Ovary (tissue), 3 donors: Measurements from ENCODE around the gene MIEF1.

Experiments
- CTCF ChIP-seq, 3 donors: fragments of 450-650 bp in 2 of 3; fragments of 200-600 bp in 1 of 3; IDR thresholded peaks; one replicate each; pipeline versions ENCODE4 v1.5.1 to v1.8.0; 2016 to 2022; ENCODE audit warnings: antibody characterized with exemption in 3 of 3, mild to moderate bottlenecking in 1 of 3
- EP300 ChIP-seq: sonication (generic); formaldehyde crosslinking; IDR thresholded peaks from one replicate; pipeline ENCODE4 v1.6.1; 2017; ENCODE audit warnings: antibody characterized with exemption
- POLR2A ChIP-seq: fragments of 450-650 bp; IDR thresholded peaks from one replicate; pipeline ENCODE4 v1.6.1; 2017; ENCODE audit warnings: antibody characterized with exemption, mild to moderate bottlenecking, moderate library complexity
- donor health status: DM: no; HTN: no; CAD: no.

GRCh38 chr22:39500101-39500500 lies 2.0 kb upstream of the MIEF1 start:
- TF ChIP-seq EP300 = no peak
- TF ChIP-seq CTCF (IDR thresholded peaks at IDR 0.05) = no peak
- no peak for TF ChIP-seq POLR2A
